Measurements from ENCODE around the gene DKKL1.

Gene DKKL1

DNA sequence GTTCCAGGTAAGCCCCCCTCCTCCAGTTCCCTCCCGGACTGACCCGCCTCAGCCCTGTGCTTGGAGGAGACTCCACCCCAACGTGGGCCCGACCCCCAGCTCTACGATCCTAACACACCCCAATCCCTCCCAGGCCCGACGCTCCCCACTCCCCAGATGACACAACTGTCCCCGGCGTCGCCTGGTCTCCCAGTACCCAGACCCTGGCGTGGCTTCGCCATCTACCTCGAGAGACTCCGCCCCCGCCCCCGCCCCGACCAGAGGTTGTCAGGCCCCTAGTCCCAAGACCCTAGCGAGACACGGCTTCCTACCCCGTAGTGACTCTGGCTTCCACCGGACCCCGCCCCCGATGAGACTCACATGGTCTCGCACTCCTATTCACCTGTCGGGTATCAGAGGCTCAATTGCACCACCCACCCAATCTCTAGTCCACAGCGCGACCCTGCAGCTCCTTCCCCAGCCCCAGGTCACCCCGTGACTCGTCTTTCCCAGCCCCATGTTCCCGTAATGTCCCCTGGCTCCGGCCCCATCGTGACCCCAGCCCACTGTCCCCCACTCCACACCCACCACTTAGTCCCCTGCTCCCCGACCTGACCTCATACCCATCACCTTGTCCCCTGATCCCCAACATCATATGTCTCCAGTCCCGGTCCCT, 25.5 kb upstream of the DKKL1 start:
- no peak for DNase-seq (ENCODE audit: low read depth in 2 of 2)

DNA sequence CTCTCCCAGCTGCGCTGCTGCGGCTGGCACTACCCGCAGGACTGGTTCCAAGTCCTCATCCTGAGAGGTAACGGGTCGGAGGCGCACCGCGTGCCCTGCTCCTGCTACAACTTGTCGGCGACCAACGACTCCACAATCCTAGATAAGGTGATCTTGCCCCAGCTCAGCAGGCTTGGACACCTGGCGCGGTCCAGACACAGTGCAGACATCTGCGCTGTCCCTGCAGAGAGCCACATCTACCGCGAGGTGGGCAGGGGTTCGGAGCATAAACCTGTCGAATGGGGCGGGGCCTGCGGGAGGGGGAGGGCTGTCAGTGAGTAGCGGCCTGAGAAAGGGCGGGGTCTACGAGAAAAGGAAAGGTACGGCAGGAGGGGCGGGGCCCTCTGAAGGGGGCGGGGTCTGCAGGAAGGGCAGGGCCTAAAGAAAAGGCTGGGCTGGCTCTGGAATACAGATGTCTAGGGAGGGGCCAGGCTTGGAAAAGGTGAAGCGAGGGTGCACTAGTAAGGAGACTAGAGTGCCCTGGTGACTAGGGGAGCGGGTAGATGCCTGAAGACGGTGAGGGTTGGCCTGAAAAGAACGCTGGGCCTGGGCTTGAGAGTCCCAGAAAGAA, 24.9 kb upstream of the DKKL1 start:
- no peak for DNase-seq (ENCODE audit: low read depth in 2 of 2)

DNA sequence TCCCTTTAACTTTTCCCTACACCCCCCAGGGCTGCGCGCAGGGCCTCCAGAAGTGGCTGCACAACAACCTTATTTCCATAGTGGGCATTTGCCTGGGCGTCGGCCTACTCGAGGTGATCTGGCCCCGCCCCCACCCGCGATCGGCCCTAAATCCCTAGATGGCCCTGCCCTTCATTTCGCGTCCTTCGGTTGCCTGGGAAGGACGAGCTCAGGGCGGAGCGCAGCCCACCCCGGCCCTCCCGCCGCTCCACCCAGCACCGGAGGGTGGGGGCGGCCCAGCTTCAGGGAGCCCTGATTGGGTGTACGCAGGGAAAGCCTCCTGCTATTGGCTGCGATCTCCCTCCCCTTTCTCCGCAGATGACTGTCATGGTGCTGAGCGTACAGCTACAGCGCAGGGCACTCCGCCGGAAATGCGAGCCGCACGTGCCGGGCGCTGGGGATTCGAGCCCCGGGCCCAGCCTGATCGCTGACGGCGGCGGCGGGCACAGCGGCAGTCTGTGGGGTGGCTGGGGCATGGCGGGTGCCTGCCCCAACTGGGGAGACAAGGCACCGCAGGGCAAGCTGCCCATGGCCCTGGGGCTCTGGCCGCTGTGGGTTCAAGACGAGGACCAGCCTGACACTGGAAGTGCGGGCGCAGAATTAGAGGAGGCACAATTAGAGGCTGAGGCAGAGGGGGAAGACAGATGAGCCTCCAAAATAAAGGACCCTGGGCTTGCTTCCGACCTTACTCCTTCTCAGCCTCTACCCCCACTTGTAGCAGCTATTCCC, 24.2 kb upstream of the DKKL1 start:
- no peak for DNase-seq (ENCODE audit: low read depth in 2 of 2)

DNA sequence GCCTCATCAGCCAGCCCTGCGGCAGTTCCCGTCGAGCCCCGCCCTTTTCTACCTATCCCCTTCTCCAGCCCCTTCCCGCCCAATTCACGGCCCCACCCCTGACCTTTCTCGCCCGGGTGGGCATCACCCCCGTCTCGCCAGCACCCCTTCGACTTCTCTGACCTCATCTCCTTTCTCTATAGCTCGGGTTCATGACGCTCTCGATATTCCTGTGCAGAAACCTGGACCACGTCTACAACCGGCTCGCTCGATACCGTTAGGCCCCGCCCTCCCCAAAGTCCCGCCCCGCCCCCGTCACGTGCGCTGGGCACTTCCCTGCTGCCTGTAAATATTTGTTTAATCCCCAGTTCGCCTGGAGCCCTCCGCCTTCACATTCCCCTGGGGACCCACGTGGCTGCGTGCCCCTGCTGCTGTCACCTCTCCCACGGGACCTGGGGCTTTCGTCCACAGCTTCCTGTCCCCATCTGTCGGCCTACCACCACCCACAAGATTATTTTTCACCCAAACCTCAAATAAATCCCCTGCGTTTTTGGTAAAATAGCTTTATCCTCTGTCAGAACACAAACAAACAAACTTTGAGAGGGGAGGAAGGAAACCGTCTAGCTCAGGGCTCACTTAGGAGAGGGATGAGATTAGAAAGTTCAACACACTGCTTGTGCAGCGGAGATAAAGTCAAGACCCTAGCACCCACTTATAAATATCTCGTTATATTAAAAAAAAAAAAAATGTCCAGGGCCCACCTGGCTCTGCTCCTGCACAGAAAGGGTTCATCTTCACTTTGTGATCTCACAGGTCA, 23.4 kb upstream of the DKKL1 start:
- no peak for DNase-seq (ENCODE audit: low read depth in 2 of 2)

DNA sequence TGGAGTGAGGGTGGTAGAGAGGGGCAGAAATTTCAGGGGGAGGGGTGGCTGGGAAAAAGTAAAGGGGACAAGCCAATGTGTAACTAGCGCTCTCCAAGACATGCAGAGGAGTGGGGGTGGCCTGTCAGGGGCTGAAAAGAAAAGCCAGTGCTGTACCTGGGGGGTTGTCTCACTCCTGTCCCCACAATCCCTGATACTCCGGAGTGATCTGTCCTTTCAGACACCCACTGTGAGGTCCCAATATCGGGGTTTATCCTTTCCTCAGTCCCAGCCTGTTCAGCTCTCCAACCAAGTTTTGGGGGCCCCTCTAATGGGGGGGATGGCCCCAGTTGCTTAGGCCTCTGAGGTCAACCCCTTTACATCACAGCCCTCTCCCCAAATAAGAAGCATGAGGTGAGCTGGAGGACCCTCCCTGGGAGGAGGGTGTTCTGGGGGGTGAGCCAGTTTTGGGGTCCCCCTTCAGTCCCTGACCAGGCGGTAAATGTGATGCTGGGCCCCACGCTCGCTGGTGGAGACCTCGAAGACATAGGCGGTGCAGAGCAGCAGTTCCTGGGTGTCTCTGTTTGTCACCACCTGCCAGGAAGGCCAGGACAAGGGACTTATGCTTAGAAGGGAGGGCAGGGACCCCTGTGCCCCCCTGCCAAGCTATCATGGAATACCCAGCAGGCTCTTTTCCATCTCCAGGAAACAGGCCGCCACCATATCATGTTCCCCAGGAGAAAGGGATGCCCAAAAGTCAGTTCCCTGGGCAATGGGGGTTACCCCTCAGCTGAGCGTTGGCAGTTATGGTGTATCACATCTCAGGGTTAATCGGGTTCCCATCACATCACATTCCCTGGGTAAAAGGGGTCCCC, 22.6 kb upstream of the DKKL1 start:
- DNase-seq (ENCODE audit: low read depth in 2 of 2): no peak

DNA sequence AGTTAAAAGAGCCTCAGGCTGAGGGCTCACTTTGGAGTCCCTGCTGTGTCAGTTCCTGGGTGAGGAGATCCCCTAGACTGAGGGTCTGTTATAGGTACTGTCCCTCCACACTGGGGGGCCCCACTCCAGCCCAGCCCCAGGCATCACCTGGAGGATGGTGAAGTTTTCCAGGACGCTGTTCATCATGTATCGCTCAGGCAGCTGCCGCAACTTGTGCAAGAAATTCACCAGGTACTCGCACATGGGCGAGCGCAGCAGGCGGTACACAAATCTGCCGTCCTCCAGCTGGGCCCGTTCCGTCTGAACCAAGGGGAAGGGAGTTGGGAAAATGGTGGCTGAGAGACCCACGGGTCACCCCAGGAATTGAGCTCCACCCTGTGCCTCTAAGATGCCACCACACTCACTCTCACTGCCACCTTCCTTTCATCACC, 21.4 kb upstream of the DKKL1 start:
- no peak for DNase-seq (ENCODE audit: low read depth in 2 of 2)

DNA sequence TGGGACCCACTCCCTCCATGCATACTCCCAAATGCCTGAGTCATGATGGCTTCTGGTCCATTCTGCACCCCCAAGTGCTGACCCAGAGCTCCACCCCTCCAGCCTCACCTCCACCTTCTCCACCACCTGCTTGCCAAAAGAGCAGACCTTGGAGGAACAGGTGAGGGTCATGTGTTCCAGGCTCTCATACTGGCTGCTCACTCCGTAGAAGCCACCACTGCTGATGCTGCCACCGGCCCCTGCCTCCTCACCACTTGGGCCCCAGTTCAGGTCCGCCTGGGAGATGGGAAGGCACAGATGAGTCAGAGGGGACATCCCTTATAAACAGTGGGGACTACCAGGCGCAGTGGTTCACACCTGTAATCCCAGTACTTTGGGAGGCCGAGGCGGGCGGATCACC, 20.6 kb upstream of the DKKL1 start:
- DNase-seq (ENCODE audit: low read depth in 2 of 2): no peak

DNA sequence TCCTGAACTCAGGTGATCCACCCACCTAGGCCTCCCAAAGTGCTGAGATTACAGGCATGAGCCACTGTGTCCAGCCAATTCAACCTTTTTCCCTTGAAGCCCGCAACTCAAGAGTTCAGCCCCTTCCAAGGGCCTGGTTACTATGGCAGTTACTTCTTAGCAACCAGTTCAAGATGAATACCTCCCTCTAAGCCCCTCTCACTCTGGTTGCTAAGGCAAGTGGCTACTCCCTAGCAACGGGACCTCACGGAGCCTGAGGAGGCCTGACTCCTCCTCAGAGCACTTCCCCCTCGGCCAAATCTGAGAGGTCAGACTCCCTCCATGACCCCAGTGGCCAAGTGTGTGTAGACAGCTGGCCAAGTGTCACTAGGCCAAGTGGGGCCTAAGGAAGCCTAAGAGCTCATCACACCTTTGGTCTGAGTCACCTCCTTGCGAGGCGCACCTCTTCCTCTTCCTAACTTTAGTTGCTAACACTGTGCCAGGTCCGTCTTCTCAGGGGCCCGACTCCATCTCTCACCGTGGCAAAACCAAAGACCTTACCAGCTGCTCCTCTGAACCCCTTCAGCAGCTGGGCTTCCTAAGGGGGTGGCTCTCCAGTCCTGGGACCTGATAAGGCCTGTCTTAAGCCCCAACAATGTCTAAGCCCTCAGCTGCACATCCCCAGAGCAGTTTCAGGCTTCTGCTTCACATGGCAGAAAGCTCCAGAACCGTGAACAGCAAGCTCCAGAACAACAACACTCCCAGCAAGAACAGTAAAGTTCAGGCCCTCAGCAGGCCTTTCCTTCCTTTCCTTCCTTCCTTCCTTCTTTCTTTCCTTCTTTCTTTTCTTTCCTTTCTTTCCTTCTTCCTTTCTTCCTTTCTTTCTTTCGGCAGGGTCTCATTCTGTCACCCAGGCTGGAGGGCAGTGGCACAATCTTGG, 18.9 kb upstream of the DKKL1 start:
- DNase-seq (ENCODE audit: low read depth in 2 of 2): no peak

DNA sequence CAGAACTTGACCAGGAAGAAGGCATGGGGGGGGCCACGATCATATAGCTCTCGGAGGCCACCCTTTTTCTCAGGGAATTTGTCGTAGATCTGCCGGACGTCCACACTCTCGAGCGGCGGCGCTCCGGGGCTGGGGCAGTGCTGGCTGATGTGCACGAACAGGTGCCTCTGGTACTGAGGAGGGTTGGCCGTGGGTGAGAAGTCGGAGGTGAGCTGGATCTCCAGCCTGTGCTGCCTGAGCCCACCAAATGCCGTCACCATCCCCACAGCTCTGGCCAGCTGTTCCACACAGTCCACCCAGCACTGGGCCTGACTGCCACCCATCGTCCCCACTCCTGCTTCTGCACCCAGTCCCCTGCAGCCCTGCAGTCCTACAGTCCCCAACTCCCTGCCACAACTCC, 16.5 kb upstream of the DKKL1 start:
- no peak for DNase-seq (ENCODE audit: low read depth in 2 of 2)

DNA sequence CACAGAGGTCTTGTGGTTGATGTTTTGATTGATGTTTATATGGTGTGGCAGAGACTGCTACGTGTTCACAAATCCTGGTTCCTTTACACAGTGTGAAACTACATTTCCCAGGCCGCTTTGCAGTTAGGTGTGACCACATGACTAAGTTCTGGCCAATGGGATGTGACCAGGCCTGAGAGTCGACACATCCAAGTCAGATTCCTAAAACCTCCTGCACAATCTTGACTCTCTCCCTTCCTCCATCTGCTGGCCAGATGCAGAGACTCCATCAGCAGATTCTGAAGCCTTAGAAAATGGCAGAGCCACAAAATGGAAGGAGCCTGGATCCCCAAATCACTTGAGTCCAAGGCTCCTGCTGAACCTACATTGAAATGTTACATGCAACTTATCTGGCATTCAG, 15.8 kb upstream of the DKKL1 start:
- no peak for DNase-seq (ENCODE audit: low read depth in 2 of 2)

DNA sequence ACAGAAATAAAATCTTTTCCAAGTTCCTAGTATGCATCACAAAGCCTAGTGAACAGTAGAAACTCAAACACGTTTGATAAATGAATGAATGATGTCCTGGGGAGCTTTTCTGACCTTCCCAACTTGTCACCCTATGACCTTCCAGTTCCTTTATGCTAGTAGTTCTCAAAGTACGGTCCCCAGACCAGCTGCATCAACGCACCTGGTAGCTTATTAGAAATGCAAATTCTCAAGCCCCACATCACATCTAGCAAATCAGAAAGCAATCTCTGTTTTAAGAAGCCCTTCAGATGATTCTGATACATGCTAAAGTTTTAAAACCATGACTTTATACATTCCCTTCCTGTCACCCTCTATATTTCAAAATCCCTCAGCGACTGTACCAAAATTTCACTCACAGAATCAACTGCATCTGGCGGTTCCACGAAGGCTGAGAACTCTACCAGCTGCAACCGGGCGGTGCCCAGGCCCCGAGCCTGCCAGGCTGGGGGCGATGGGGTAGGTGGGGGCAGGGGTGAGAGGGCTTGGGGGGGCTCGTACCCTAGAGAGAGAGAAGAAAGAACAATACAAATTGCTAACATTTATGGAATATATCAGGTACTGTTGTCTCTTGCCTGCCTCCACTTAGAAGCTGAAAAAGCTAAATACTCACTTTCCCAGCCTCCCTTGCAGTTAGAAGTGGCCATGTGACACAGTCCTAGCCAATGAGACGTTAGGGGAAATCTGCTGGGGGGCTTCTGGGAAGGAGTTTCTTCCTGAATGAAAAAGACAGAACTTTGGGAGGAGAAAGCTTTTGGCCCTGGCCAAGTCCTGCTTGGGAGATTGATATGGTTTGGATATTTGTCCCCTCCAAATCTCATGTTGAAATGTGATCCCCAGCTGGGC, 15.1 kb upstream of the DKKL1 start:
- no peak for DNase-seq (ENCODE audit: low read depth in 2 of 2)

DNA sequence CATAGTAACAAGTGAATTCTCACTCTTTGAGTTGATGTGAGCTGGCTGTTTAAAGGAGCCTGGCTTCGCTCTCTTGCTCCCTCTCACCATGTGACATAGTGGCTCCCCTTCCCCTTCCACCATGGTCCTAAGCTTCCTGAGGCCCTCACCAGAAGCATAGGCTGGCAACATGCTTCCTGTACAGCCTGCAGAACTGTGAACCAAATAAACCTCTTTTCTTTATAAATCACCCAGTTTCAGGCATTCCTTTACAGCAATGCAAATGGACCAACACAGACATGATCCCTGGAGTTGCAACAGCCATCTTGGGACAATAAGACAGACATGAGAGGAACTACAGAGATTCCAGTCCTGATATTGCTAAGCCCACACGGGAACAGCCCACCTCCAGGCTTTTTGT, 14.1 kb upstream of the DKKL1 start:
- no peak for DNase-seq (ENCODE audit: low read depth in 2 of 2)

DNA sequence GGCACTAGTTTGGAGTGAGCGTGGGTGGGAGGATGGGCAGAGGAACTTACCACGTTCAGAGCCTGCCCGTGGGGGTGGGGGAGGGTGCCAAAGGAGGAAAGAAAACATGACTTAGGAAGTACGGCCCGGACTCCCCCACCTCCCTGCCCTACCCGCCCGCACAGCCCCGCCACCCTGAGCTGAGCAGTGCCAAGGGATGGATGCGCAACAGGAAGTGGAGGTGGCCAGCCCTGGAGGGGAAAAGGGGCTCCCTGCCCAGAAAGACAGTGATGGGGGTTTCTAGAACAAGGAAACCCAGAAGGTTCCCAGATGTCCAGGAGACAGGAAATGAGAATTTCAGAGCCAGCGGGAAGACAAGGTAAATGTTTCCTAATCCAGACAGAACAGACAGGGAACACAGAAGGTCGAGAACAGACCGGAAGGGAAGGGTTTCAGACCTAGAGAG, 7.7 kb upstream of the DKKL1 start:
- no peak for DNase-seq (ENCODE audit: low read depth in 2 of 2)

DNA sequence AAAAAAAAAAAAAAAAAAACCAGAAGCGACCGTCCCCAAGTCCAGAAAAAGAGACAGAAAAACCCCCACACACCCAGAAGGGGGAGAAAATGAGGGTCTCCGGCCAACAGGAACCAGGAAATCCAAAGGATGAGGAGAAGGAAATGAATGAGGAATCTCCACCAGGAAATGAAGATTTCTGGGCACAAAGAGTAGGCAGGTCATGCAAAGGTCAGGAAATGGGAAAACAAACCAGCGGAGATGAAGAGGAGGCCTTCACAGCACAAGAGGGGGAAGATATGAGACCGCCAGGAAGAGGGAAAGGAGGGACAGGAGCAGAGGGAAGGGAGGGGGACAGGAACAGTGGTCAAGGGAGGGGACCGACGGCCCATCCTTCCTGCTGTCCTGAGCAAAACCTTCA, 7.3 kb upstream of the DKKL1 start:
- DNase-seq (ENCODE audit: low read depth in 2 of 2): no peak

DNA sequence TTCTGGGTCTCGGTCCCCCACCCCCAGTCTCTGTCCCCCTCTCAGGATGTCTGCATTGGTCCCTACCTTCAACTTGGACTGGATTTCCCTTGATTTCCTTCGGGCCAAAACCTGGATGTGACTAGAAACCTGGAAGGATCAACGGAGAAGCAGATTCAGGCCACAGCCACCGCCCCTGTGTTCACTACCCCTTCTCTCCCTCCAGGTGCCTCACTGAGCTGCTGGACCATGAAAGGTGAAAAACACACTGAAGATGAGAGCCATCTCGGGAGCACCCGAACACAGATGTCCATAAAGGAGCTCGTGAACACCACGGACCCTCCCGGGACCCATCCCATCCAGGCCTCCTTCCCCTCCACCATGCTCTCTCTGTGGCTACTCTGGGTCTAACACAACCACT, 6.5 kb upstream of the DKKL1 start:
- no peak for DNase-seq (ENCODE audit: low read depth in 2 of 2)

DNA sequence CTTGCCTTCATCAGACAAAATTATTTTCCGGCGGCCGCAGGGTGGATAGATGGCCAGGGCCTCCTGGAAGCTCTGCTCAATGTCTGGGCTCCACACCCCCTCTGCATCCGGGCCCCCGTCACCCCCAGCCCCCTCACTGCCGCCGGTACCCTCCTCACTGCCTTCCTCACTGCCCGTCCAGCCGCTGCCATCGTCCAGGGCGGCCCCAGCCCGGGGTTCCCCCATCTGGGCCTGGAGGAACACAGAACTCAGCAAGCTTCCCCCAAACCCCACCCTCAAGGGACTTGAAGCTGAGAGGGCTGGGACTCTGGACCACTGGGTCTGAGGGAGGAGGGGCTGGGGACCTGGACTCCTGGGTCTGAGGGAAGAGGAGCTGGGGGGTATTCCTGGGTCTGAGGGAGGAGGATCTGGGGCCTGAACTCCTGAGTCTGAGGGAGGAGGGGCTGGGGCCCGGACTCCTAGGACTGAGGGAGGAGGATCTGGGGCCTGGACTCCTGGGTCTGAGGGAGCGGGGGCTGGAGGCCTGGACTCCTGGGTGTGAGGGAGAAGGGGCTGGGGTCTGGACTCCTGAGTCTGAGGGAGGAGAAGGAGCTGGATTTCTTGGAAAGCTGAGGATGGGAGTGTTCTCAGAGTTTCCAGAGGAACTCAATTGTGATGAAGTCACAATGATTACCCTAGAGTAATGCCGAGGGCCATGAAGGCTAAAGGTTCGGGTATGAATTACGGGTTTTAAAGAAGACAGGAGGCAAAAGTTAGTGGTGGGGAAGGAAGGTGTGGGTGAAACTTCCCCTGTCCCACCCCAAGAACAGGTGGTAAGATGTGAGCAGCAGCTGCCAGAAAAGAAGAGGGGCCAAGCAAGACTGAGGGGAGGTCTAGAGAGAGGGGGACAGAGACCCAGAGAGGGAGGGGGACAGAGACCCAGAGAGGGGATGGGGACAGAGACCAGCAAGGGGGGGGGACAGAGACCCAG, 3.5 kb upstream of the DKKL1 start:
- DNase-seq (ENCODE audit: low read depth in 2 of 2): no peak

DNA sequence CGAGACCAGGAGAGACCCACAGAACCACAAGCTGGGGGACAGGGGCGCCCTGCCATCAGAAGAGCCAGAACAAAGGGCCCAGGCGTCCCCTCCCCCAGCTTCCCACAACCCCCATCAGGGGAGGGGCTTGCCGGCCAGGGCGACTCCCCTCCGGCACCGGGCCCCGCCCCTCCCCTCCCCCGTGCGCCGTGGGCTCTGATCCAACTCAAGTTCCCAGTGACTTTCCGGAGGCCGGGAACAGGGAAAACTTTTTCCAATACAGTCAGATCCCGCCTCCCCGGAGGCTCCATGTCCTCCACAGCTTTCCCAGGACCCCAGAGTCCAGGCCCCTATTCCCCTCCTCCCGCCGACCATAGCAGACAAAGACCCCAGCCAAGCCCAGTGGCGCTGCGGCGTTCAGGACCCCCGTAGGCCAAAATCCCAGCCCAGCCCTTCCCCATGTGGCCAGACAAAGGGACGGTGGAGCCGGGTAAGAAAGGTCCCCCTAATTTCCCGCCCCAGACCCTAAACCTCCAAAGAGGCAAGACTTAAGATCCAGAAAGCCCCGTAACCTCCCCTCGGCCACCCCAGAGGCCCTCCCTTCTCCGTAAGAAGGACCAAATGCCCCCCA, 2.1 kb upstream of the DKKL1 start:
- DNase-seq (ENCODE audit: low read depth in 2 of 2): no peak

Data from activated CD8-positive, alpha-beta memory T cell treated with anti-CD3 and anti-CD28 coated beads for 4 hours (primary cell).